ENCODE data around the gene SLC25A11.

- TF ChIP-seq CTCF (IDR thresholded peaks at IDR 0.05) (peak; percentile 88 to 96 (median 91)), POLR2A (IDR thresholded peaks at IDR 0.05) (no peak)
These were observed 30.9 kb downstream of the SLC25A11 start for GRCh38 chr17:4908711-4909496.

Data from right lobe of liver (tissue), 4 donors.